ENCODE results near the gene KCNAB2.

GRCh38 chr1:6057170-6057845, 11.6 kb downstream of the KCNAB2 start:
- no peak for TF ChIP-seq EZH2phosphoT487 (IDR thresholded peaks at IDR 0.05; ENCODE audit: insufficient read depth, low read depth)
- TF ChIP-seq EZH2 (IDR thresholded peaks at IDR 0.05; ENCODE audit: insufficient read depth, poor library complexity, severe bottlenecking): no peak

Data from GM23248 (cell line).